ENCODE measurements around the gene CHPF. TPM values are rescaled to one million over a fixed set of nuclear protein-coding genes. Genes with fewer than 3 reads are reported as not detected.

CHPF gene
- total RNA-seq, 4 donors from 2014 or later, result 21.0 to 50.5 (median 37.2) TPM

- in situ Hi-C loops (cut with MboI; ENCODE audit: low sequenced_read_pairs in 4 of 4), result loop anchor here in 2 of 4 donors (10.0 to 25.0 kb wide), 2 partner anchors 106 to 252 kb away; partner anchors contain the start of gene DNAJB2 (in 1 of the 2)
- H3K4me1 ChIP-seq, result peaks cover 13 to 23% of the 10 kb centered on the region in 2 donors
- intact Hi-C loops (cut with DNase I; ENCODE audit: low total_unique reads), result loop anchor here (10.0 kb wide), 1 partner anchor 244 kb away; no protein-coding TSS in a partner anchor
- TF ChIP-seq POLR2A (IDR thresholded peaks at IDR 0.05), result no peak
- TF ChIP-seq CTCF (IDR thresholded peaks at IDR 0.05 in 4 of 5, conservative IDR thresholded peaks at IDR 0.05 in 1 of 5), result no peak
- H3K36me3 ChIP-seq, result peaks cover 0 to 23% of the 10 kb centered on the region in 2 donors
- H3K9me3 ChIP-seq, result no peaks in the 10 kb centered on the region
- DNase-seq, result no peak
- H3K27me3 ChIP-seq, result no peaks in the 10 kb centered on the region
- no peak overlapping the region for H3K27ac ChIP-seq
- no peak for ATAC-seq
- no peak overlapping the region for H3K4me3 ChIP-seq
These were observed 4.4 kb downstream of the CHPF start for GRCh38 chr2:219538956-219539788.

GRCh38 chr2:219538504-219538951 is 5.1 kb downstream of the CHPF start:
- TF ChIP-seq POLR2A (IDR thresholded peaks at IDR 0.05), result no peak
- Histone ChIP-seq H3K27me3 (no peaks in the 10 kb centered on the region), H3K36me3 (peaks cover 0 to 23% of the 10 kb centered on the region in 2 donors), H3K27ac (no peak overlapping the region), H3K9me3 (no peaks in the 10 kb centered on the region), H3K4me1 (peaks cover 10 to 19% of the 10 kb centered on the region in 2 donors), H3K4me3 (no peak overlapping the region)
- DNase-seq (no peak), ATAC-seq (no peak)
- intact Hi-C loops (cut with DNase I; ENCODE audit: low total_unique reads), result loop anchor here (10.0 kb wide), 1 partner anchor 244 kb away; no protein-coding TSS in a partner anchor
- in situ Hi-C loops (cut with MboI; ENCODE audit: low sequenced_read_pairs in 4 of 4), result loop anchor here in 2 of 4 donors (10.0 to 25.0 kb wide), 2 partner anchors 106 to 251 kb away; partner anchors contain the start of gene DNAJB2 (in 1 of the 2)

GRCh38 chr2:219537657-219538488 is 5.7 kb downstream of the CHPF start:
- no peak for DNase-seq
- Histone ChIP-seq H3K36me3 (peaks cover 0 to 23% of the 10 kb centered on the region in 2 donors), H3K4me1 (peaks cover 7 to 16% of the 10 kb centered on the region in 2 donors), H3K9me3 (no peaks in the 10 kb centered on the region), H3K27me3 (no peaks in the 10 kb centered on the region), H3K4me3 (no peak overlapping the region), H3K27ac (no peak overlapping the region)
- intact Hi-C loops (cut with DNase I; ENCODE audit: low total_unique reads), result loop anchor here (10.0 kb wide), 1 partner anchor 243 kb away; no protein-coding TSS in a partner anchor
- in situ Hi-C loops (cut with MboI; ENCODE audit: low sequenced_read_pairs in 4 of 4), result loop anchor here in 2 of 4 donors (10.0 to 25.0 kb wide), 2 partner anchors 107 to 251 kb away; partner anchors contain the start of gene DNAJB2 (in 1 of the 2)
- TF ChIP-seq POLR2A (IDR thresholded peaks at IDR 0.05) (no peak), CTCF (IDR thresholded peaks at IDR 0.05 in 4 of 5, conservative IDR thresholded peaks at IDR 0.05 in 1 of 5) (no peak)
- ATAC-seq, result no peak

GRCh38 chr2:219536967-219537366 is 6.6 kb downstream of the CHPF start:
- H3K27ac ChIP-seq, result no peak overlapping the region
- no peaks in the 10 kb centered on the region for H3K27me3 ChIP-seq
- no peak overlapping the region for H3K4me3 ChIP-seq
- peaks cover 0 to 23% of the 10 kb centered on the region in 2 donors for H3K36me3 ChIP-seq
- ATAC-seq (no peak), DNase-seq (no peak)
- H3K9me3 ChIP-seq, result no peaks in the 10 kb centered on the region
- TF ChIP-seq POLR2A (IDR thresholded peaks at IDR 0.05) (no peak), CTCF (IDR thresholded peaks at IDR 0.05 in 4 of 5, conservative IDR thresholded peaks at IDR 0.05 in 1 of 5) (no peak)
- intact Hi-C loops (cut with DNase I; ENCODE audit: low total_unique reads), result loop anchor here (10.0 kb wide), 1 partner anchor 242 kb away; no protein-coding TSS in a partner anchor
- peaks cover 0 to 7% of the 10 kb centered on the region in 2 donors for H3K4me1 ChIP-seq
- in situ Hi-C loops (cut with MboI; ENCODE audit: low sequenced_read_pairs in 4 of 4), result loop anchor here in 2 of 4 donors (10.0 to 25.0 kb wide), 2 partner anchors 108 to 250 kb away; partner anchors contain the start of gene DNAJB2 (in 1 of the 2)

Data from gastrocnemius medialis (tissue), 4 donors.